Kidney tubule cell (primary cell): ENCODE results near the gene CDKAL1.
"Not testable (repeated sequence)": the region's sequence is repeated elsewhere in the genome, so short reads cannot be mapped to it uniquely, and the experiment has no call there.

Experiments used
- DNase-seq: peaks from one replicate; pipeline ENCODE4 v3.0.0-alpha.2; 2018; ENCODE audit warnings: low spot score

CDKAL1 gene

DNA sequence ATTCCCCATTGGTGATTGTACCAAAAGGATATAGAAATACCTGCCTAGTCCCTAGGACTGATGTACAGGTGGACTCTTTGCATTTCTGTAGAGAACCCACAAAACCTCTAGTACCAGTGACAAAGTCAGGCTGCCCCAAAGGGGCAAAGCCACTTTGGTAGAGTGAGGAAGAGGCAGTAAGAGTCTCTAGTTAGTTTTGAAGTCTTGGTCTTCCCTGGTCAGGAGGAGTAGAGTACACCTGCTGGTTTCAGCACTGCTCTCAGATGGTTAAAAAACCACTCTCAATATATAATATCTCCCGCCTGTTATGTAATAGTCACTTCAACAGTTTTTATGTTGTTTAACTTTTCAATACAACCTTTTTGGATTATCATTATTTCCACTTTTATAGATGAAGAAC lies 344.9 kb downstream of the CDKAL1 start:
- DNase-seq, result peak; percentile 1

- DNase-seq, result peak; percentile 22
Measured at GRCh38 chr6:20879526-20879925, 345.3 kb downstream of the CDKAL1 start.

DNA sequence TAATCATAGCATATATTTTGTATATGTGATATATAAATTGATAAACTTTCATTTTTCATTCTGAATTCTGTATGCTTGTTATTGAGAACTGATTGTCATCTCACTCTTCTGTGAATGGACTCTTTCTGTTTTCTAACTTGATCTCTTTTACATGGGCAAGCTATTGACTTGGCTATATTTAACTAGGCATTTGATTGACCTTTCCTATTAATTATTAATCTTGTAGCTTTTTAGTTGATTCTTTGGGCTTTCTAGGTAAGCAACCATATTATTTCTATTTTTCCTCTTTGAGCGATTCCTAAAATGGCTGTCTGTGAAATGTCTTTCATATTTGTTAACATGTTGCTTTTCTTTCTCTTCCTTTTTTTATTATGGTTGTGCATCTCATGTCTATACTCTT lies 347.1 kb downstream of the CDKAL1 start:
- DNase-seq, result no peak

DNA sequence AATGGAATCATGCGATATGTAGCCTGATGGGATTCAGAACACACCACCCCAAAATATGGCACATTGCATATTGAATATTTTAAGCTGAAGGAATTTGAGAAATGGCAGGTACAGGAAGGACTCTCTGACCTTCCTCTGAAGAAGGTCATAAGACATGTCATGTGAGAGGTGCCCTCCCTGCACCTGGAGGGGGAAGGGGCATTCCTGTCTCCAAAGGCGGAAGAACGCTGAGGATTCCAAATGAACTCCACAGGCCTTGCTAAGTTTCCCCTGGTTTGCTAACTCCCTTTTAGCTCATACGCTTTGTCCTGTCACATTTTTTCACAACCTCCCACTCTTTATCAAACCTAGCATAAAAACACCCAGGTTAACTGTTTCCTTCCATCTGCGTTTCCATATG lies 347.8 kb downstream of the CDKAL1 start:
- no peak for DNase-seq

- DNase-seq, result no peak
Measured at GRCh38 chr6:20885076-20885475, 350.8 kb downstream of the CDKAL1 start.

DNA sequence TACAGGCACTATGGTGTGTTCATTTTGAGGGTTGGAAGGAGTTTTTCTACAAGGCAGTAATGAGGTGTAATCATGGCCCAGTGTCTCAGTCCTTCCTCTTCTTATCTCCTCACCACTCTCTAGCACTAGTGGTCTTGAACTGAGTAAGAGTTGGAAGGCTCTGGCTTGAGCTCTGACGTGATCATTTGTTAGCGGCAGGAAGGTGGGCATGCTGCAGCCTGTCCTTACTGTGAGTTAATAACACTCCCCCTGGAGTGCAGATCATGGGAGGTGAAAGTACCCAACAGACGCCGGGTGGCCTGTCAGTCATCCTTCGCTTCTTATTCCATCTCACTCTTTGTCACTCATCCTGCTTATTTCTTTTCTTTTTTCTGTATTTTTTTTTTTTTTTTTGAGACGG lies 356.9 kb downstream of the CDKAL1 start:
- no peak for DNase-seq

DNA sequence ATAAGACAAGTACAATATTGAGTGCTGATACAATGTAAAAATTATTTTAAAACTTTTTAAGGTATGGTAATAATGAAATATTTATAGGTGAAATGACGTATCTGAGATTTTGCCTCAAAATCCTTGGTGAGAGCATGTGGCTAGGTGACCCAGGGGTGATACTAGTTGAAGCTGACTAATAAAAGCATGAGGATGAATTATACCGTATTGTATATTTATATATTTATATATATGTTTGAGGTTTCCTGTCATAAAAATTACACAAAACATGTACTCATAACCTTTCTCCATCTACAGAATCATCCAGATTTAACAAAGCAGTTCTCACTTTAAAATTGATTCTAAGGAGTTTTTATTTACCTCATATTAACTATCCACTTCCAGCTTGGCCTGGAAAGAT lies 358.1 kb downstream of the CDKAL1 start:
- DNase-seq, result no peak

GRCh38 chr6:20893412-20893811 lies 359.2 kb downstream of the CDKAL1 start:
- no peak for DNase-seq

DNA sequence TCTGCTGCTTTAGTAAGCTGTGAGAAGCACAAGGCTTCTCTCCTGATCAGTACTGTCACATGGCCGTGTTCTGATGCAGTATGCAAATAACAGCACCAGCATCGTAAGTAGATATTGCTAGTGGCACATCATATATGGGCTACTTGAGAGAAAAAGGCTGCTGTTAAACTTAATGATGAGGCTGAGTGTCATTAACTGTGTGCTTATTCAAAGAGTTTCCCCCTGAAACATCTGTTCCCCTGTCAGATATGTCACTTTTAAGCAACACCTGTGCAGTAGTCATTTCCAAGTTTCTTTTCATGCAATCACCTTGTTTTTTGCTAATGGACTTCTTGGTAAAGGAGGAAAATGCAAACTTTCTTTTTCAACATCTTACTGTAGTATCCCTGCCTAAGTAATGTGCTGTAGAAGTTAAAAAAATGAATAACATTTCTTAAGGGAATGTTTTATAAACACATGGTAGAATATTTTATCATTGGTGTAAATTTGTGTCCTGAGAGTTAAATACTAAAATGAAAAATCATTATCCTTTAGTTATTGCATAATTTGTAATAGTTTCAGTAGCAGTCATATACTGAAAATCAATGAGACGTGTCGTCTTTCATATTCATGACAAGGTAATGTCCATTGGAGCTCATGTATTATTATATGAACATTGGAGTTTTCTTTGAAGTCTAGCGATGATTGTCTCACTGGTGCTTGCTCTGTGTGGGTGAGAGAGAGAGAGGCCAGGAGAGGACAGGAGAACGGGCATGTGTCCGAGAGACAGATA lies 366.3 kb downstream of the CDKAL1 start:
- no peak for DNase-seq

GRCh38 chr6:20905377-20905776 lies 371.1 kb downstream of the CDKAL1 start:
- no peak for DNase-seq

DNA sequence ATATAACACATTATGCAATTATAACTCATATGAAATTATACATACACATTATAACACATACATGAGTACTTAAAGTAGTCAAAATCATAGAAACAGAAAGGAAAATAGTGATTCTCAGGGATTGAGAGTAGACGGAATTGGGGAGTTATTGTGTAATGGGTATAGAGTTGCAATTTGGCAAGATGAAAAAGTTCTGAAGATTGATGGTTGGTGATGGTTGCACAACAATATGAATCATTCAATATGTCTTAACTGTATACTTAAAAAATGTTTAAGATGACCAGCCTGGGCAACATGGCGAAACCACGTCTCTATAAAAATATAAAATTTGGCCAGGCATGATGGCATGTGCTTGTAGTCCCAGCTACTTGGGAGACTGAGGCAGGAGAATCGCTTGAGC lies 372.7 kb downstream of the CDKAL1 start:
- DNase-seq, result no peak

DNA sequence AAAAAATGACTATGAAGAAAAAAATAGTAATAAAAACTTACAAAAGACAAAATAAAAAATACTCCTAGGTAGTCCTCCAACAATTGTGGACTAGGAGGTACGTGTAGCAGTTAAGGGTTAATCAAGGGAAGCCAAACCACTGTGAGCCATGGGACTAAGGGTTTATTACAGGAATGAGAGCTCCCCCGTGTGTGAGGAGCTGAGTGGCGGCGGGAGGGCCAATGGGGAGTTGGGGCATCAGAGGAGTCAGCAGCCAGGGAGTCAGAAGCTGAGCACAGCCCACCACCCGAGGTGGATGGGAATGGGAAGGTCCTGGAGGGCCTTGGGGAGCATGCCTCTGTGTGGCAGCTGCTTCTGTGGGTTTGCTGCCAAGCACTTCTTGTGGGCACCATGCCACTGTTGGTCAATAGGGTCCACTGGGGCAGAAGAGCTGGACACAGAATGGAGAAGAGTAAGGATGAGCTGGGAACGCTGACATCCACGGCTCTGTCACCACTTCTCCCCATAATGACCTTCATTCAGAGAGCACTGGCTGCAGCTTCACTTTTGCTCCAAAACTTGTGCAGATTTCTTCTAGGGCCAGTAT lies 373.3 kb downstream of the CDKAL1 start:
- no peak for DNase-seq

GRCh38 chr6:20909621-20910020 lies 375.4 kb downstream of the CDKAL1 start:
- DNase-seq, result no peak

DNA sequence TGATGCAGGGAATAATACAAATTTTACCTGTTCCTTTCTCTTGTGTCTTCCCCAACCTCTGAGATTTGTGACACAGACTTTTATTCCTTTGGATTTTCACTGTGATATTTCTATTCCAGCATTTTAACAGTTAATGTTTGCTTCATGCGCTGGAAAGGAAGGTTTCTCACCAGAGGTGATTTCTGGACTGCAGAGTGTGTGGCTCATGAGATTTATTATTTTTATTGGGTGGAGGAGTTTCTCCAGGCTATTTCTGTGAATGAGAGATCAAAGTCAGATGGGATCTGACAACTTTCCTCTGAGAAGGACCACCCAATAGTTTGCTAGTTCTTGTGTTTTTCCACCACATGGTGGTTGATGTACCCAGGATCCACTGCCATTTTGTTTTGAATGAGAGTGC lies 377.5 kb downstream of the CDKAL1 start:
- DNase-seq, result no peak

DNA sequence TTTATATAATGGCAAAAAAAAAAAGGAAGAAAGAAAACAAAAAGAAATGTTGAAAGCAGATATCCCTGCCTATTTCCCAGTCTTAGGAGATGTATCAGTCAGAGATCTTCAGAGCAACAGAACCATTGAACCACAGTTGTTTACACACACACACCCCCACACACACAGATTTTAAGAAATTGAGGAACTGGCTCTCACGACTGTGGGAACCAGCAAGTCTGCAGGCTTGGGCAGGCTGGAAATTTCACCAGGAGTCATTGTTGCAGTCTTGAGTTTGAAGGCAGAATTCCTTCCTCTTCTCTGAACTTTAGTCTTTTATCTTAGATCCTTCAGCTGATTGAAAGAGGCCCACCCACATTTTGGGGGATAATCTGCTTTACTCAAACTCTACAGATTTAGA lies 380.9 kb downstream of the CDKAL1 start:
- DNase-seq, result no peak

DNA sequence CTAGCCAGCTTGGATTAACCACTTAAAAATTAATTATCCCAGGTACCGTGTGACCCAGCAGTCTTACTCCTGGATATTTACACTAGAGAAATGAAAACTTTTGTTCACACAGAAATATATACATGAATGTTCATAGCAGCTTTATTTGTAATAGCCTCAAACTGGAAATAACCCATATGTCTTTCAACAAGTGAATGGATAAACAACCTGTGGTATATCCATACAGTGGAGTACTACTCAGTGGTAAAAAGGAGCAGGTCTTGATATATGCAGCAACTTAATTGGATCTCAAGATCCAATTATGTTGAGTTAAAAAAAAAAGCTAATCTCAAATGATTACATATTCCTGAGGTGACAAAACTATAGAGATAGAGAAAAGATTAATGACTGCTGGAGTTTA lies 381.4 kb downstream of the CDKAL1 start:
- no peak for DNase-seq

- no peak for DNase-seq
Measured at GRCh38 chr6:20916086-20916485, 381.8 kb downstream of the CDKAL1 start.

DNA sequence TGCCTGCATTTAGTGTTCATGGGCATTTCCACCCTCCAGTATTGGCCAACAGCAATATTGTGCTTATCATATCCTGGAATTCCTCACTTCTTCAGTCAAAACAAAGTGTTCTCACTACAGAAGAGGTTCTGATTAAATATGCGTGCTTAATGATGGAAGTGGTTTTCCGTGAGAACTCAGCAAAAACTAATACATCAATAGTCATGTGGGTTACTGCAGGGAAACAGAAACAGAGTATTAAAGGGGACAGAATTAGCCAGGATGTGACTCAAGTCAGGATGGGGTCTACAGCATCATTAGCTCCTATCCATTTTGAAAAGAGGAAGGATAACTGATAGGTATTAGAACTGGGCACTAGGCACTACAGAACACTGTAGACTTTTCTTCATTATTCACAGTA lies 384.6 kb downstream of the CDKAL1 start:
- no peak for DNase-seq

- DNase-seq, result peak; percentile 15
Measured at GRCh38 chr6:20919677-20920385, 385.6 kb downstream of the CDKAL1 start.

- no peak for DNase-seq
Measured at GRCh38 chr6:20921578-20921977, 387.3 kb downstream of the CDKAL1 start.

GRCh38 chr6:20922743-20923142 lies 388.5 kb downstream of the CDKAL1 start:
- no peak for DNase-seq

- DNase-seq, result not testable (repeated sequence)
Measured at GRCh38 chr6:20924094-20924493, 389.8 kb downstream of the CDKAL1 start.

DNA sequence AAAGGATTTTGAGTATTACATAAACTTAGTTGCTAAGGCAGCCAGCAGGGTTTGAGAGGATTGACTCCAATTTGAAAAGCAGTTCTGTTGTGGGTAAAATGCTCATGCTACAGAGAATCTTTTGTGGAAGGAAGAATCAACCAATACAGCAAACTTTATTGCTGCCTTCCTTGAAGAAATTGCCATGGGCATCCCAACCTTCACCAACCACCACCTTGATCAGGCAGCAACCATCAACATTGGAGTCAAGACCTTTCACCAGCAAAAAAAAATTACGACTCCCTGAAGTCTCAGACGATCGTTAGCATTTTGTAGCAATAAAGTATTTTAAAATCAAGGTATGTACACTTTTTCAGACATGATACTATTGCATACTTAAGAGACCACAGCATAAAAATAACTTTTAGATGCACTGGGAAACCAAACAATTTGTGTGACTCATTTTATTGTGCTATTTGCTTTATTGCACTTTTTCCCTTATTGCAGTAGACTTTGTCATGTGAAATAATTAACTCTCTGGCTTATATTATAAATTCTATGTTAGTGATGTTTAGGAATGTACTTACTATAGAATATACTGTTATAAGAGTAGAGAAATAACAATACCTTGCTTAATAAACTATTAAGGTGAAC lies 390.8 kb downstream of the CDKAL1 start:
- no peak for DNase-seq
